Left lung (tissue), 10 donors: ENCODE results near the gene INHBE. TPM values are rescaled to one million over a fixed set of nuclear protein-coding genes. Genes with fewer than 3 reads are reported as not detected.
"Not testable (repeated sequence)": the region's sequence is repeated elsewhere in the genome, so short reads cannot be mapped to it uniquely, and the experiment has no call there.

ENCODE experiments used
- ATAC-seq: fragments of 200-7000 bp; cut with Tn5 transposase; one replicate; pipeline ENCODE4 v1.9.1; 2020; ENCODE audit warnings: moderate library complexity
- DNase-seq, 4 donors: peaks; one replicate each; pipeline ENCODE4 v3.0.0-alpha.2; 2013 to 2020
- H3K27ac ChIP-seq, 2 donors: fragments of 200-600 bp; sonication (generic) in 1 of 2; one replicate each; pipeline versions ENCODE4 v1.5.0 to v1.8.0; 2020 to 2021
- H3K27me3 ChIP-seq, 2 donors: fragments of 200-600 bp; sonication (generic) in 1 of 2; one replicate each; pipeline versions ENCODE4 v1.5.0 to v1.8.0; 2020 to 2021
- H3K36me3 ChIP-seq, 2 donors: fragments of 200-600 bp; sonication (generic) in 1 of 2; one replicate each; pipeline versions ENCODE4 v1.5.0 to v1.8.0; 2020 to 2021
- H3K4me1 ChIP-seq, 2 donors: fragments of 200-600 bp; one replicate each; pipeline ENCODE4 v1.8.0; 2021
- H3K4me3 ChIP-seq, 2 donors: fragments of 200-600 bp; sonication (generic) in 1 of 2; one replicate each; pipeline versions ENCODE4 v1.5.0 to v1.8.0; 2020 to 2021; ENCODE audit warnings: mild to moderate bottlenecking in 1 of 2
- H3K9me3 ChIP-seq, 2 donors: fragments of 200-600 bp; sonication (generic) in 1 of 2; one replicate each; pipeline versions ENCODE4 v1.5.0 to v1.8.0; 2020 to 2021
- intact Hi-C, 2 donors: fragments of 100-400 bp; cut with DNase I; formaldehyde crosslinking; loops; one replicate each; pipeline versions ENCODE4 v1.11.2 to v1.14.2; 2022
- polyA plus RNA-seq, 6 donors: library from polyadenylated mRNA; unstranded; fragments of 120-200 nt; gene quantifications; one replicate each; pipeline ENCODE4 v1.2.1, GENCODE V29; 2013; ENCODE audit not compliant: insufficient read length in 6 of 6
- total RNA-seq, 2 donors: library from RNA; stranded (reverse); fragmentation: NEBNext Ultra II Directional; extraction: Animal tissue kit (Norgen Biotek cat#: 25700); gene quantifications; one replicate each; pipeline ENCODE4 v1.2.1, GENCODE V29; 2021
- TF ChIP-seq, protein P1 (sequence below), 2 donors: fragments of 200-600 bp; sonication (generic) in 1 of 2; IDR thresholded peaks; one replicate each; pipeline versions ENCODE4 v1.5.0 to v1.8.0; 2021; ENCODE audit warnings: antibody characterized with exemption in 2 of 2
- donor health status: DM: no; HTN: yes; CAD: no.
- donor health status: DM: no; HTN: no; CAD: no.

INHBE gene
- total and polyA plus RNA-seq, 8 donors = 0.52 to 1.4 (median 0.77) TPM; not detected in 1

DNA sequence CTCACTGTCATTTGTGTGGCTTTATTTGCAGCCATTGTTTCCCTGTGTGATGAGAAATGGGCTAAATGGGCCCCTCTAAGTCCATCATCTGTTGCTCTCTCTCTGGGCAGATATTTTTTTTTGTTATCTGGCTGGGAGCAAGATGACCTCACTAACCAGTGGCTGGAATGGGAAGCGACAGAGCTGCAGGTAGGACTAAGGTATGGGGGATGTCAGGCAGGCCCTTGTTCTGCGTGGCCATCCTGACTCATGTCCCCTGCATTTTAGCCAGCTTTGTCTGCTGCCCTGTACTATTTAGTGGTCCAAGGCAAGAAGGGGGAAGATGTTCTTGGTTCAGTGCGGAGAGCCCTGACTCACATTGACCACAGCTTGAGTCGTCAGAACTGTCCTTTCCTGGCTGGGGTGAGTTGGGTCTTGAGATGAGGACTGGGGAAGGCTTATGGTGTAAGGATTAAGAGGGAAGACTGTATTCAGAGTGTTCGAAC is 34.1 kb downstream of the INHBE start:
- Histone ChIP-seq H3K4me1 (peaks cover 0 to 21% of the 10 kb centered on the region in 2 donors), H3K27me3 (no peaks in the 10 kb centered on the region), H3K9me3 (no peaks in the 10 kb centered on the region), H3K36me3 (peaks cover 0 to 42% of the 10 kb centered on the region in 2 donors), H3K4me3 (peak overlapping the region in 1 of 2 donors; percentile 96), H3K27ac (no peak overlapping the region)
- ATAC-seq (no peak), DNase-seq (no peak)
- intact Hi-C loops = no loop called here
- TF ChIP-seq, protein P1, sequence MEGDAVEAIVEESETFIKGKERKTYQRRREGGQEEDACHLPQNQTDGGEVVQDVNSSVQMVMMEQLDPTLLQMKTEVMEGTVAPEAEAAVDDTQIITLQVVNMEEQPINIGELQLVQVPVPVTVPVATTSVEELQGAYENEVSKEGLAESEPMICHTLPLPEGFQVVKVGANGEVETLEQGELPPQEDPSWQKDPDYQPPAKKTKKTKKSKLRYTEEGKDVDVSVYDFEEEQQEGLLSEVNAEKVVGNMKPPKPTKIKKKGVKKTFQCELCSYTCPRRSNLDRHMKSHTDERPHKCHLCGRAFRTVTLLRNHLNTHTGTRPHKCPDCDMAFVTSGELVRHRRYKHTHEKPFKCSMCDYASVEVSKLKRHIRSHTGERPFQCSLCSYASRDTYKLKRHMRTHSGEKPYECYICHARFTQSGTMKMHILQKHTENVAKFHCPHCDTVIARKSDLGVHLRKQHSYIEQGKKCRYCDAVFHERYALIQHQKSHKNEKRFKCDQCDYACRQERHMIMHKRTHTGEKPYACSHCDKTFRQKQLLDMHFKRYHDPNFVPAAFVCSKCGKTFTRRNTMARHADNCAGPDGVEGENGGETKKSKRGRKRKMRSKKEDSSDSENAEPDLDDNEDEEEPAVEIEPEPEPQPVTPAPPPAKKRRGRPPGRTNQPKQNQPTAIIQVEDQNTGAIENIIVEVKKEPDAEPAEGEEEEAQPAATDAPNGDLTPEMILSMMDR (IDR thresholded peaks at IDR 0.05) = no peak

DNA sequence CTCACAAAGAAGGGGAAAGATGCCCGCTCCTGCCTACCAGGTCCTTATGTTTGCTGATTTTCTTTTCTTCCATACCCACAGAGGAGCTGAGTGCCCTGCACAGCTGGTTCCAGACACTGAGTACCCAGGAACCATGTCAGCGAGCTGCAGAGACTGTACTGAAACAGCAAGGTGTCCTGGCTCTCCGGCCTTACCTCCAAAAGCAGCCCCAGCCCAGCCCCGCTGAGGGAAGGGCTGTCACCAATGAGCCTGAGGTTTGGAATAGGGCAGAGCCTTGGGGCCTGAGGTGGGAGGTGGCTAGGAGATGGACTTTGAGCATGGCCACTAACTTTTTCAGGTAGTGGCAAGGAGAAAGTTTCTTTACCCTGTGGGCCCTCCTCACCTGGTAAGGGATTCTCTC is 35.0 kb downstream of the INHBE start:
- no peaks in the 10 kb centered on the region for H3K9me3 ChIP-seq
- no peaks in the 10 kb centered on the region for H3K27me3 ChIP-seq
- no peak overlapping the region for H3K27ac ChIP-seq
- TF ChIP-seq, protein P1 (IDR thresholded peaks at IDR 0.05) = no peak
- no peak overlapping the region for H3K4me3 ChIP-seq
- intact Hi-C loops = no loop called here
- peaks cover 0 to 21% of the 10 kb centered on the region in 2 donors for H3K4me1 ChIP-seq
- H3K36me3 ChIP-seq = peaks cover 0 to 49% of the 10 kb centered on the region in 2 donors
- DNase-seq = no peak
- no peak for ATAC-seq

DNA sequence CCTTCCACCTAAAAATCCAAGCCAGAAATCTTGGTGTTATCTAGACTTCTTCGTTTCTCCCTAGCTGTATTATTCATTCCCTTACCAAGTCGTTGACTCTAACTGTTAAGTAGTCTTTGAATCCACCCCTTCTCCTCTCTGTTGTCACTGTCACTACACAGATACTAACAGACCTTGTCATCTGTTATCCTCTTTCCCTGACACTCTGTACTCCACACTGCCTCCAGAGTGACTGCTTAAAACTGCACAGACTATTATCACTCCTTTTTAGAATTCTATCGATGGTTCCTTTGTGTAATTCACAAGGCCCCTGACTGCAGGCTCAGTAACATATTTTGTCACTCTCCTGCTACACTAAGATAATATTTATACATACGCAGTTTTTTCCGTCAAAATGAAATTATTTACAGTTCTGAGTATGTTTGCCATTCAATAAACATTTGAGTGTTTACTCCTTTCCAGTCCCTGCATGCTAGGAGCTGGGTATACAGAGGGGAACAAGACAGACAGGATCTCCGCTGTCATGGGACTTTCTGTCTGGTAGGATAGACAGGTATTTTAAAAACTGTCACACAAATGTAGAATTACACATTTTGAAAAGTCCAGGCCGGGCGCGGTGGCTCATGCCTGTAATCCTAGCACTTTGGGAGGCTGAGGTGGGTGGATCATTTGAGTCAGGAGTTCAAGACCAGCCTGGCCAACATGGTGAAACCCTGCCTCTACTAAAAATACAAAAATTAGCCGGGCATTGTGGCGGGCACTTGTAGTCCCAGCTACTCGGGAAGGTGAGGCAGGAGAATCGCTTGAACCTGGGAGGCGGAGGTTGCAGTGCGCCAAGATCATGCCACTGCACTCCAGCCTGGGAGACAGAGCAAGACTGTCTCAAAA is 36.5 kb downstream of the INHBE start:
- ATAC-seq (no peak), DNase-seq (no peak)
- TF ChIP-seq, protein P1 (IDR thresholded peaks at IDR 0.05) = no peak
- Histone ChIP-seq H3K4me1 (peaks cover 0 to 21% of the 10 kb centered on the region in 2 donors), H3K36me3 (peaks cover 0 to 64% of the 10 kb centered on the region in 2 donors), H3K27ac (no peak overlapping the region), H3K4me3 (no peak overlapping the region), H3K9me3 (no peaks in the 10 kb centered on the region), H3K27me3 (no peaks in the 10 kb centered on the region)
- intact Hi-C loops = no loop called here

DNA sequence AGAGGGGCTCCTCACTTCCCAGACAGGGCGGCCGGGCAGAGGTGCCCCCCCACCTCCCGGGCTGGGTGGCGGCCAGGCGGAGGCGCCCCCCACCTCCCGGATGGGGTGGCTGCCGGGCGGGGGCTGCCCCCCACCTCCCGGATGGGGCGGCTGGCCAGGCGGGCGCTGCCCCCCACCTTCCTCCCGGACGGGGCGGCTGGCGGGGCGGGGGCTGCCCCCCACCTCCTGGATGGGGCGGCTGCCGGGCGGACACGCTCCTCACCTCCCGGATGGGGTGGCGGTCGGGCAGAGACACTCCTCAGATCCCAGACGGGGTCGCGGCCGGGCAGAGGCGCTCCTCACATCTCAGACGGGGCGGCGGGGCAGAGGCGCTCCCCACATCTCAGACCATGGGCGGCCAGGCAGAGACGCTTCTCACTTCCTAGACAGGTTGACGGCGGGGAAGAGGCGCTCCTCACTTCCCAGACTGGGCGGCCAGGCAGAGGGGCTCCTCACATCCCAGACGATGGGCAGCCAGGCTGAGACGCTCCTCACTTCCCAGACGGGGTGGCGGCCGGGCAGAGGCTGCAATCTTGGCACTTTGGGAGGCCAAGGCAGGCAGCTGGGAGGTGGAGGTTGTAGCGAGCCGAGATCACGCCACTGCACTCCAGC is 40.1 kb downstream of the INHBE start:
- ATAC-seq, DNase-seq, intact Hi-C loops, H3K27me3 ChIP-seq, H3K27ac ChIP-seq, H3K4me3 ChIP-seq, H3K9me3 ChIP-seq, H3K4me1 ChIP-seq: not testable (repeated sequence)
- peaks cover 0 to 81% of the 10 kb centered on the region in 2 donors for H3K36me3 ChIP-seq

DNA sequence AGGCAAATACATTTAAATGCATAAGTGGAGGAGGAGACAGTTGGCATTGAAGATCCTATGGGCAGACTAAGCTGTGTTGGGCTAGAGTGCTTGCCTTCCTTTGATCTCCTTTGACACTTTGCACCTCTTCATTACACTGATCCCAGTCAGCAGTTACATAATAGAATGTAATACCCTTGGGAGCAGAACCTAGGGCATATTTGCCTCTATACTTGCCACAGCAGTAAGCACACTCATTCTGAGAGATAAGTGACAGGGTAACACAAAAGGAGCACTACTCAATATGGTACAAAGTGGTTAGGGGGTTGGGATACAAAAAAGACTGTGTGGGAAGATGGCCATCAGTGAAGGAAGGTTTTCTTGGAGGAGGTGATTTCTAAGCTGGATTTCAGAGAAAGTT is 41.7 kb downstream of the INHBE start:
- DNase-seq (no peak), ATAC-seq (no peak)
- H3K27ac ChIP-seq = no peak overlapping the region
- intact Hi-C loops = no loop called here
- H3K4me1 ChIP-seq = peaks cover 0 to 8% of the 10 kb centered on the region in 2 donors
- peaks cover 0 to 81% of the 10 kb centered on the region in 2 donors for H3K36me3 ChIP-seq
- no peaks in the 10 kb centered on the region for H3K9me3 ChIP-seq
- H3K4me3 ChIP-seq = no peak overlapping the region
- no peaks in the 10 kb centered on the region for H3K27me3 ChIP-seq
- TF ChIP-seq, protein P1 (IDR thresholded peaks at IDR 0.05) = no peak
